ENCODE measurements around the gene RAB1B.

Gene RAB1B

GRCh38 chr11:66268244-66268951 lies at the start of gene RAB1B:
Gene RAB1B (plus strand): TSS chr11:66268639. CDS start chr11:66268680, 41 bp downstream.
- peak; percentile 99 for DNase-seq

- no peak for DNase-seq
These were observed 49.4 kb upstream of the RAB1B start for GRCh38 chr11:66218846-66219620.

GRCh38 chr11:66219846-66220565 lies 48.4 kb upstream of the RAB1B start:
- no peak for DNase-seq

- DNase-seq: no peak
These were observed 47.9 kb upstream of the RAB1B start for GRCh38 chr11:66220566-66220935.

GRCh38 chr11:66221012-66221411 lies 47.4 kb upstream of the RAB1B start:
- no peak for DNase-seq

GRCh38 chr11:66221726-66222236 lies 46.7 kb upstream of the RAB1B start:
- peak; percentile 29 for DNase-seq

- DNase-seq: peak; percentile 86
These were observed 45.9 kb upstream of the RAB1B start for GRCh38 chr11:66222358-66223149.

- no peak for DNase-seq
These were observed 44.1 kb upstream of the RAB1B start for GRCh38 chr11:66224226-66224855.

- DNase-seq: no peak
These were observed 43.4 kb upstream of the RAB1B start for GRCh38 chr11:66225066-66225465.

- no peak for DNase-seq
These were observed 42.3 kb upstream of the RAB1B start for GRCh38 chr11:66226101-66226500.

GRCh38 chr11:66227700-66228099 lies 40.7 kb upstream of the RAB1B start:
- DNase-seq: no peak

- no peak for DNase-seq
These were observed 39.9 kb upstream of the RAB1B start for GRCh38 chr11:66228521-66228920.

- DNase-seq: no peak
These were observed 38.3 kb upstream of the RAB1B start for GRCh38 chr11:66230156-66230555.

- no peak for DNase-seq
These were observed 37.5 kb upstream of the RAB1B start for GRCh38 chr11:66230978-66231377.

GRCh38 chr11:66231561-66231960 lies 36.9 kb upstream of the RAB1B start:
- no peak for DNase-seq

- DNase-seq: no peak
These were observed 35.7 kb upstream of the RAB1B start for GRCh38 chr11:66232769-66233168.

GRCh38 chr11:66233301-66233700 lies 35.1 kb upstream of the RAB1B start:
- no peak for DNase-seq

- DNase-seq: no peak
These were observed 33.3 kb upstream of the RAB1B start for GRCh38 chr11:66235141-66235540.

- DNase-seq: no peak
These were observed 30.6 kb upstream of the RAB1B start for GRCh38 chr11:66237867-66238266.

- DNase-seq: no peak
These were observed 29.5 kb upstream of the RAB1B start for GRCh38 chr11:66238786-66239413.

- DNase-seq: no peak
These were observed 28.9 kb upstream of the RAB1B start for GRCh38 chr11:66239511-66239910.

Measured in fibroblast of skin of right biceps (primary cell).